Amniotic stem cell (primary cell): ENCODE data around the gene RNF212.
A peak's percentile ranks its signal among the peaks of the same experiment; 100 is the strongest.
"Not testable (repeated sequence)": the region's sequence is repeated elsewhere in the genome, so short reads cannot be mapped to it uniquely, and the experiment has no call there.

ENCODE experiments used
- DNase-seq: peaks from one replicate; lab custom pipeline; 2025; lab: John Stamatoyannopoulos, UW

Gene RNF212

DNA sequence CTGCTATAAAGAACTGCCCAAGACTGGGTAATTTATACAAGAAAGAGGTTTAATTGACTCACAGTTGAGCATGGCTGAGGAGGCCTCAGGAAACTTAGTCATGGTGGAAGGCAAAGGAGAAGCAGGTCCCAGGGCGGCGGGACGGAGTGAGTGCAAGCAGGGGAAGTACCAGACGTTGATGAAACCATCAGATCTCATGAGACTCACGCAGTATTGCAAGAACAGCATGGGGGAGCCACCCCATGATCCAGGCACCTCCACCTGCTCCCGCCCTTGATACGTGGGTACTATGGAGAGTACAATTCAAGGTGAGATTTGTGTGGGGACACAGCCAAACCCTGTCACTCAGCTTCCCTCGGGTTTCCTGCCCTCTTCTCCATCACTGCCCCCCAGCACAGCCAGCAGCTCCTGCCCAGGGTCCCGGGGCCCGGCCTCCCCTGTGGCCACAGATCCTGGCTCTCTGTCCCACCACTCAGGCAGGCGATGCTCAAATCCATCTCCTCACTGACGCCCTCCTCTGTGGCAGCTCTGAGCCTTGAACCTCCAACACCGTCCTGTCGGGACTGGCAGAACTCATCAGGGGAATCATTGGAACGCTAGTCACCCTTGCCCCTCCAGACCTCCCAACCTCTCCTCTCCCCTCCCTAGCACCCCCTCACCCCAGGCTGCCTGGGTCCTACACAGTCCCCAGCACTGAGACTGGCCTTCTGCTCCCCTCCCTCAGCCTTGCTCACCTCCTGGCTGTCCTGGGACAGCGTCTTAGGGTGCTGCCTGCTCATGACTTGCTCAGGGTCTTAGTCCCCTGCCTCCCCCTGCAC is 64.4 kb downstream of the RNF212 start:
- DNase-seq, result no peak

DNA sequence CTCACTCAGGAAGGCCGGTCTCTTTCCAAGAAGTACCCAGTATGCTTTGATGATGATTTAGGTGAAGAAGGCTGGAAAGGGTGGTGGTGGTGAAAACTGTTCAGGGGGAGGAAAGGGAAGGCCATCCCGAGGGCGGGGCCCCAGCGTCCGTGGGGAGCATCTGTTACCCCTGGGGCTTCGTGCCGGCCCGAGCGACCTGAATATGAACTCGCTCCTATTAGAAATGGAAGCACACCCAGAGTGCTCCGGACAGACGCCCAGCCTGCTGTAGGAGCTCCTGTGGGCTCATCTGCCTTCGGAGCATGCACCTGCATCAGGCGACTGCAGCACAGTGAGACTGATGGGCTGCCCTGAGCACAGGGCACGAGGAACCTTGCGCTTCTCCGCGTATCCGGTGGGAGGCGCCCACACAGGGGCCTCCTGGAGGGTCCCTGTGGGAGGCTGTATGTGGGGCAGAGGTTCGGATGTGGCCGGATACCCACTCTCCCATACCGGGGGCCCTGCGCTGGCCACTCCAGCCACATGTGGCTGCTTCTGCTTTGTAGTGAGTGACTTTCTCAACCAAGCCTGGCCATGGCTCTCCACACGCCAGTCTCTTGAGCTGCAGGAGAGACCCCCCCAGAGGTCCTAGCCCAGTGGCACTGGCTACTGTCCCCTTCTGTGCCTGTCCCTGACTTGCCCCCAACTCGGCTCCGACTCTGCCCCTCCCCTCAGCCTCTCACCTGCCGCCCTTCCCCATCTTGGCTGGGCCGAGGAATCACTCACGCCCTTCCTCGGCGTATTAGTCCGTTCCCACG is 65.2 kb downstream of the RNF212 start:
- no peak for DNase-seq

DNA sequence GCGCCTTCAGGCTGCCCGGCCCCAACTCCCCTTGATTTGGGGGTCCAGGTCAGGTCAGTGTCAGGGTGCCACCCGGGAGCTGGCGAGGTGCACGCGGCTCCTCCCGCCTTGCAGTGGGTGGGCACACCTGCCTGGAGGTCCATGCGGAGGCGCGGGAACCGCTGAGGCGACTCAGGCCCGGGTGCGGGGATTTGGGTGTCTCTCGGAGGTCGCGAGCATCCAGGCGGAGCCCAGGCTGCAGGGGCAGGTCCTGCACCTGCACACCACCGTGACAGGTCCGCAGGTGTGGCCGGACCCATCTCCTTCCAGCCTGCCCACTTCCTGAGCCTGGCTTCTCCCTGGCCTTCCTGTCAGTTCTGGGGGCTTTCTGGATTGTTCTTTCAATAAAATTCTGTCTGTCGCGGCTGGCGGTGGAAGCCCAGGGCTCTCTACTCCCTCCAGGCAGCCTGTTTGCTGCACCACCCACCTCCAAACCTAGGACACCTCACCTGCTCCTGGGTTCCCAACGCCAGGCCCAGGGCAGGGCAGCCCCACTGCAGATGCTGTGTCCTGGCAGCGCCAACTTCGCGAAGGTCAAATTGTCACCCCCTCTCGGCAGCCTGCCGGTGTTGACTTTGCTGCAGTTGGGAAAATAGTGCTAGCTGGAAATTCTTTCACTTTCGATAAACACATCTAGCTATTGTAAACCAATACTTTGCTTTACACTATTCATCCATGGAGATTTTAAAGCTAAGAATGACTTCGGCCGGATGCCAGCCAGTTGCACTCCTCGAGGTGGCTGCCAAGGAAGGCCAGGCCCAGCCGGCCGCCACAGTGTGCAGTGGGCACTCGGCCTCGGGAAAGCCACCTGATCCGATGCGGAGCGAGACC is 66.0 kb downstream of the RNF212 start:
- no peak for DNase-seq

DNA sequence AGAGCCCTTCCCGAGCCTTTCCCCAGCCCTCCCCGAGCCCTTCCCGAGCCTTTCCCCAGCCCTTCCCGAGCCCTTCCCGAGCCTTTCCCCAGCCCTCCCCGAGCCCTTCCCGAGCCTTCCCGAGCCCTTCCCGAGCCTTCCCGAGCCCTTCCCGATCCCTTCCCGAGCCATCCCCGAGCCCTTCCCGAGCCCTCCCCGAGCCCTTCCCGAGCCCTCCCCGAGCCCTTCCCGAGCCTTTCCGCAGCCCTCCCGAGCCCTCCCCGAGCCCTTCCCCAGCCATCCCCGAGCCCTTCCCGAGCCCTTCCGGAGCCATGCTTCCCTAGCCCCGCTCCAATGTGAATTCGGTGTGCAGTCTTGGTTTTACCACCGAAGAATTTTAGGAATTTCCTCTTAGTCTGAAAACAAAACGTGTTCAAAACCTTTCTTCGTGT is 66.8 kb downstream of the RNF212 start:
- not testable (repeated sequence) for DNase-seq

DNA sequence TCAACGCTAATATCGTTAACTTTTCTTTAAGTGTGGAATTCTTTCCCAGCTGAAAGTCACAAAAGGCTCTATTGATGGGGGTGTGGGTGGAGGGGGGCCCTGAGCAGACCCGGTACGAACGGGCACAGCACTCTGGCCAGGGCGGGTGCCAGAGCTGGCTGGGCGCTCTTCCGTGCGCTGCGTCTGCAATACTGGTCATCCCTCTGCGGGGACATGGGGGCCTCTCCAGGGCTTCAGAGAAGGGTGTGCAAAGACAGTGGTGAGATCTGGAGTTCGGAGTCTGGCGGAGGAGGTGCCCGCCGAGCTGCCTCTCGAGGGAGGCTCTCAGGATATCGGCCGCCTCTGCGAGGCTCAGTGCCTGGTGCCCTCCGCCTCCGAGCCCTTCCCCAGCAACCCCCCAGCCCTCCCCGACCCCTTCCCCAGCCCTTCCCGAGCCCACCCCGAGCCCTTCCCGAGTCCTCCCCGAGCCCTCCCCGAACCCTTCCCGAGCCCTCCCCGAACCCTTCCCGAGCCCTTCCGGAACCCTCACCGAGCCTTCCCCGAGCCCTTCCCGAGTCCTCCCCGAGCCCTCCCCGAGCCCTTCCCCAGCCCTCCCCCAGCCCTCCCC is 67.7 kb downstream of the RNF212 start:
- no peak for DNase-seq

DNA sequence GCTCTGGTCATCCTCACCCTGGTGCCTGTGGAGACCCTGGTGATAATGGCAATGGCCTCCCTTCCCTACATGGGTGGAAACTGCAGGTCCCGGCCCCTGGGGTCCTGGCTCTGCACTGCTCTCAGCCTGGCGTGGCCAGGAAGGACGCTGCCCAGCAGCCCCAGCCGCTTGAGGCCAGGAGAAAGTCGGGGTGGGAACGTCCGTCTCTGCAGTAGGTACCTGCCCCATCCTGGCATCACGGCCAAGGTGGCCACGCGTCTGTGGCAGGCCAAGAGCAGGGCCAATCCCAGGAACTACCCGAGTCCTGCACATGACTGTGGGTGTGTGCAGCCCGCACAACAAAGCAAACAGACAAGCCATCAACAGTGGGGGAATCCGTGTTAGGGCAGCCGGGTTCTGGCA is 68.2 kb downstream of the RNF212 start:
- no peak for DNase-seq

DNA sequence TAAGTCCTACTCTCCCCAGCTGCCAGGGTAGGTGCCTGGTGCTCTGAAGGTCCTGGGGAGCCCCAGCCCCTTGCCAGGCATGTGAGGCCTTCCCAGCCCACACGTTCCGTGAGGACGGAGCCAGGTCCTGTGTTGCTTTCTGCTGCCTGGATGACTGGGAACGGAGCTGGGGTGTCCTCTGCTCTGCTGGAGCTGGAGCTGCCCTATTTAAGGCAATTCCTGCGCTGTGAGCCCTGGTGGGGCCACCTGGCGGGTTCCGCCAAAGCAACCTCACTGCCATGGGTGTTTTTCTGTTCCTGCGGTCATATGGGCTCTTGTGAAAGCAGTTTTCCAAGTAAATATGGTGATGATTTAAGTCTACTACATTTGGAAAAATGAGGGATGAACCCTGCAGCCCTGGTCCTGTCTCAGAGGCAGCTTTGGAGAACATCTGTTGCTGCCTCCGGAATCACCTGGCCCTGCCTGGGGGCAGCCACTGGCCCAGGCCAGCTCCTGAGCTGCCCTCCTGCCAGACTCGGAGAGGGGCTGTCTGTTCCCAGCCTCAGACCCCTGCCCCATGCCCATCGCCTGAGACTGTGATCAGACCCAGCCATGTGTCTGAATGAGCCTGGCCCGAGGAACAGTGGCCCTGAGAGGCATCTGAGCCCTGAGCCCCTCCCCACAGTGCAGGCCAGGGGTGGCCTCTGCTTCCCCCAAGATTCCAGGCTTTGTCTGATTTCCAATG is 68.7 kb downstream of the RNF212 start:
- no peak for DNase-seq

DNA sequence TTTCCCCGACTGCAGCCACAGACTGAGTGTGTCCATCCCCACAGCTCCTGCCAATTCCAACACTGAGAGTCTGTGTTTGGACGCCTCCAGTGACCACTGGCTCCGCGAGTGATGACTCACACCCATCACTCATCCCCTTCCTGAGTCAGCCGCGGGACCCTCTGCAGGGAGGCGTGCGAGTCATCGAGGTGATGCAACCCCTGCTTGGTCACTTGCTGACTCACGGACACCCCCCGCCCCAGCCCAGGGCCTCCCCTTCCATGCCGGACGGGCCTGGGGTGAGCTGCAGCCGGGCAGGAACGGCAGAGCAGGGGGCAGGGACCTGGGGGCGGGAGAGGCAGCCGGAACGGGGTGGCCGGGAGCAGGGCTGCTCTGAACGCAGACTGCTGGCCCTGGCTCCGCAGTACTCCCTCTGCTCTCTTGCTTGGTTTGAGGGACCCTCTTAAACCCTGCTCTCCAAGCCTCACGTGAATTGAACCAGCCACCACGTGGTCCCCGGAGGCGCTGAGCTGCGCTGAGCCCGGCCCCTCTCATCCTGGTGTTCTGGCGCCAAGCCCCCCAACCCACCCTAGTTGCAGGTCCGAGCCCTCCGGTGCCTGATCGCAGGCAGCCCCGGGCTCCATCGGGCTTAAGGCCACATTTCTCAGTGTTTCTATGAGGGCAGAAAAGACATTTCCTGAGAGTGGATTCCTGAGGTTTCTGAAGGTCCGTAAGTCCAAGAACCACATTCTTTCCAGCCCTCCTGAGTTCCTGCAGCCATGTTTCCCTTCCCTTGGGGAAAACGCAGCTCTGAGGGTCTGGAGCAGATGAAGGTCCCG is 69.5 kb downstream of the RNF212 start:
- DNase-seq, result peak; percentile 95

DNA sequence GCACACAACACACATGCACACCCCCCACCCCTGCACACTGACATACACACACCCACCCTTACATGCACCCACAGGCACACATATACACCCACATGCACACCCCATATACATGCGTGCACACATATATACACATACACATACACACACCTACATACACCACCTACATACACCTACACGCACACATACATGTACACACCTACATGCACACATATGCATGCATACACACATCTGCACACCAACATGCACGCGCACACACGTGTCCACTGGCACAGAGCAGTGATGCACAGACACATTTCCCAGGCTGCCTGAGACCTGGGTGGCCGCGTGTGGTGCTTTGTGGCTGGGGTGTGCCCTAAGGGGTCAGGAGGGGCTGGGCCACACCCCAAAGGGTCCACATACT is 70.2 kb downstream of the RNF212 start:
- no peak for DNase-seq

DNA sequence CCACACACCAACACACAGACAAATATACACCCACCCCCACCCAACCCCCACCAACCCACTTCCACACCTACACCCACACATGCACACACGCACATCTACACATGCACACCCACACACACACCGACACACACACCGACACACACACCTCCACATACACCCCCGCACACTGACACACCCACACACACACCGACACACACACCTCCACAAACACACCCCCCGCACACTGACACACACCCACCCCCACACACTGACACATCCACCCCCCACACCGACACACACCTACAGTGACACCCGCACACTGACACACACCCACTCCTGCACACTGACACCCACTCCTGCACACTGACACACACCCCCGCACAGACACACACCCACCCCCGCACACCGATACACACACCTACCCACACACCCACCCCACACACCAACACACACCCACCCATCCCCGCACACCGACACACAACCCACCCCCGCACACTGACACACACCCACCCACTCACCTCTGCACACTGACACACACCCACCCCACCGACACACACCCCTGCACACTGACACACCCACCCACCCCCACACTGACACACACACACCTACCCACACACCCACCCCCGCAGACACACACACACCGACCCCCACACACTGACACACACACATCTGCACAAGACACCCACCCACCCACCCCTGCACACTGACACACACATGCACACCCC is 70.9 kb downstream of the RNF212 start:
- no peak for DNase-seq

DNA sequence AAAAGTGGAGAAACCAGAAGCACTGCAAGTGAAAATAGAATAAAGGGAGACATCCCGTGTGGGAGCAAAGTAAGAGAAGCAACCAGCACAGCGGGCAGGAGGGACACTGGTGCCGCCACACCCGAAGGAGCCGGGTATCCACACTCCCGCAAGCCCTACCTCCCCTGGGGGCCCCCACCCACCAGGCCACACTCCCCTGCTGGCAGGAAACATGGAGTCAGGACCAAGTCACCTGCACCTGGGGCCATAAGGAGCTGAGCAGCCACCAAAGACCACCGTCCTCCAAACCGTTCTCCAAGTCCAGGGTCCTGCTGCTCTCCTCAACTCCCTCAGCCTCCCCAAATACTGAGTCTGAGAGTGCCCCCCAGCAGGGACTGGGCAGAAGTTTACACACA is 71.4 kb downstream of the RNF212 start:
- DNase-seq, result no peak

DNA sequence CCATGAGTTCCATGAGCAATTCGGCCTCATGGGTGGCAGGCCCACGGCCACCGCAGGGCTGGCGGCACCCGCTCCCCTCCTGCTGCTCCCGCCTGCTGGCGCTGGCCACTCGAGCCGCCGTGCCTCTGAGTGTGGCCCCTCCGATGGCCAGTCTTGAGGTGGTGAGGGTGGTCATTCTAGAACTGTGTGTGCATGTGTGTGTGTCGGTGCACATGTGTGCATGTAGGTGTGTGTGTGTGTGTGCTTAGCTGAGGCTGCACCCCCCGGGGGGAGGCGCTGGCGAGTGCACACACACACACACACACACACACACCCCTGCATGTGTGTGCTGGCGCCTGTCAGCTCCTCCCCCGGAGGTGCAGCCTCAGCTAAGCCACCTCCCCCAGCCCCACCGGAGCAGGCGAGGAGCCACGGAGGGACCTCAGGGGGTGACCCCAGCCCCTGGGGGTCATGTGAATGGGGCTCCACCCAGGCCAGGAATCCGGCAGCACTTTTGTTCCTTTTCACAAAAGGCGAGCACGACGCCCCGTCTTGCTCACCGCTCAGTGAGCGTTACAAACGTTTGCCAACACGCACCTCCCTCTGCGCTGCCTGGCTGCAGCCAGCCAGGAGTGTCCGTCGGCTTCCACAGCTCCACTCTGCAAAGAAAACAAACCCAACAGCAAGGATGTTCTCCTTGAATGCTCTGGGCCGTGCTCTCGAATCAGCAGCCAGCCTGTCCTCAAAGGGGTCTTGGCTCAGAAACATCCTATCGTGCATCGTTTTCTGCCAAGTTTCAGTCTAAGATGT is 72.0 kb downstream of the RNF212 start:
- DNase-seq, result no peak

DNA sequence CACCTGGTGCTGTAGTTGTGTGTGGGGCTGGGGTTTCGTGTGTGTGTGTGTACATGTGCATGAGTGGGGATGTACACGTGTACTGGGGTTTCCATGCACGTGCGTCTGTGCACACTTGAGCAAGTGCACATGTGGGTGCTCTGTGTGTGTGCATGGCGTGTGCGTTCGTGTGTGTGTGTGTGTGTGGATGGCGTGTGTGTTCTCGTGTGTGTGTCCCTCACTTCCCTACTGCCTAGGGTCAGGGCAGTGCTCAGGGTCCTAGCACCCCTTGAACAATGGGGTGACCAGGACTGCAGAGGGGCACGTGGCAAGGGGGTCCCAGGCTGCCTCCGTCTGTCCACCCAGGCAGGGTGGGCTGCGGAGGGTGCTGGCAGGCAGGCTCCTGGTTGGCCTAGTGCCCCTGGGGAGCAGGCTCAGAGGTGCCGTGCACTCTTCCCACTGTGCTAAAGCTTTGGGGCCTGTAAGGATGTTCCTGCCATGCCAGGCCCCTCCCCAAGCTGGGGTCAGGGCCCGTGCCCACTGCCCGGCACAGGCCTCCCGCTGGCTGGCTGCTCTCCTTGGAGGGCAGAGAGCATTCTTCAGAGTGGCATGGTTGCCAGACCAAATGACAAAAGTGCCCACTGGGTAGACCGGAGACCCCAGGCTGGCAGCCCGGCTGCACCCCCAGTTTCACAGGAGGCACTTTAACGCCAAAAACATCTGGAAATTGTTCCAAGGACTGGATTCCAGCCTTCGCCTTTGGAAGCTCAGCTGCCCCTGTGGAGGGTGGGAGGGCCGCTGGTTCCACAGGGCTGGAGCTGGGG is 72.8 kb downstream of the RNF212 start:
- DNase-seq, result no peak

DNA sequence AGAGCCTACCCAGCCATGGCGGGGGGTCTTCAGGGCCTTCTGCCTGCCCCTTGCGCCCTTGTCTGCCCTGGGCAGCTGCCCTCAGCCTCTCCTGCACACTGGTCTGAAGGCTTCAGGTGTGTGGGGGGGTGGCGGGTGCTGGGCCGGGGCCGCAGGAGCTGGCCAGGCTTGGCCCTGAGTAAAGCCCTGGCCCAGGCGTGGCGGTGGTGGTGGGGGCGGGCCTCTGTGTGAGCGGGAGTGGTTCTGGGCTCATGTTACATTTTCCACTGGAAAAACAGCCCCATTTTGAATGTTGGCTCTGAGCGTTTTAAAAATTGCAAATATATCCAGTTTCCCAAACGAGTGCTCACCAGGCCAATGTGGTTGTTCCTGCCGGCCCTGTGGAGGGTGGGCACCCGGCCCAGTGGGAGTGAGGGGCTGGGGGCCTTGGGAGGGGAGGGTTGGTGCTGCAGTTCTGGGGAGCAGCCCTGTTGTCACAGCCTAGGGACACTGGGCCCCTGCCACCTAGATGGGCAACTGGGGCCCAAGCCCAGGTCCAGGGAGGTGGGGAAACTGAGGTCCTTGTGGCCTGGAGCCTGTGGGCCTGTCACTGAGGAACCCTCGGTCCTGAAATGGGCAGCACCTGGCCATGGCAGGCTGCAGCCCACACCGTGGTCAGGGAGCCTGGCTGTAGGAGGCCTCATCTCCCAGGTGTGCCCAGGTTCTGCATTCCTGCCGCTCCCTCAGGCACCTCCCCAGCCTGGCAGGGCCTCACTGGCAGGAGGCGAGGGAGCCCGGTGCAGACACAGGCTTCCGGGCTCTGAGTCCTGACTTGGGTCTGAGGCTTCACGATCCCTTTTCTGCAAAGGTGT is 73.6 kb downstream of the RNF212 start:
- DNase-seq, result peak; percentile 18

DNA sequence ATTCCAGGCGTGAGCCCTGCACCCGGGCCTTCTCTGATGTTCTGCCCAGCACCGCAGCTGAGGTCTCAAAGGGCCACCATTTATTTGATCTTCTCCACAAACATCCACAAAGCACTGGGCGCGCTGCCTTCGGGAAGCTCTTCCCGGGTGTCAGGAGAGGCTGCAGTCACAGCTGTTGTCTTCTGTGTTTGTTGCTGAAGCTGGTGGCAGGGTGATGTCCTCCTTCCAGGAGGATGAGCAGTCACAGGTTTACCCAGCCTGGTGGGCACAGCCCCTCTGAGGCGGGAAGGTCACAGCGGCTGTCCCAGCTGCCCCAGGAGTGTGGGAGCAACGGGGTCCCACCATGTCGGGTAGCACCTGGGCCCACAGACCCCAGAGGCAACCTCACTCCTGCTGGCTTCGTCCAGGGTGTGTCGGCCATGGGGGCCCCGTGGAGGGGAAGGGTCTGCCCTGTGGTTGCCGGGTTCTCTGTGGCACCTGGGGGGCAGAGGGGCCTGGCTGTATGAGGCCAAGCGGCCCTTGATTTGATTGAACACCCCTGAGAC is 74.3 kb downstream of the RNF212 start:
- DNase-seq, result no peak

DNA sequence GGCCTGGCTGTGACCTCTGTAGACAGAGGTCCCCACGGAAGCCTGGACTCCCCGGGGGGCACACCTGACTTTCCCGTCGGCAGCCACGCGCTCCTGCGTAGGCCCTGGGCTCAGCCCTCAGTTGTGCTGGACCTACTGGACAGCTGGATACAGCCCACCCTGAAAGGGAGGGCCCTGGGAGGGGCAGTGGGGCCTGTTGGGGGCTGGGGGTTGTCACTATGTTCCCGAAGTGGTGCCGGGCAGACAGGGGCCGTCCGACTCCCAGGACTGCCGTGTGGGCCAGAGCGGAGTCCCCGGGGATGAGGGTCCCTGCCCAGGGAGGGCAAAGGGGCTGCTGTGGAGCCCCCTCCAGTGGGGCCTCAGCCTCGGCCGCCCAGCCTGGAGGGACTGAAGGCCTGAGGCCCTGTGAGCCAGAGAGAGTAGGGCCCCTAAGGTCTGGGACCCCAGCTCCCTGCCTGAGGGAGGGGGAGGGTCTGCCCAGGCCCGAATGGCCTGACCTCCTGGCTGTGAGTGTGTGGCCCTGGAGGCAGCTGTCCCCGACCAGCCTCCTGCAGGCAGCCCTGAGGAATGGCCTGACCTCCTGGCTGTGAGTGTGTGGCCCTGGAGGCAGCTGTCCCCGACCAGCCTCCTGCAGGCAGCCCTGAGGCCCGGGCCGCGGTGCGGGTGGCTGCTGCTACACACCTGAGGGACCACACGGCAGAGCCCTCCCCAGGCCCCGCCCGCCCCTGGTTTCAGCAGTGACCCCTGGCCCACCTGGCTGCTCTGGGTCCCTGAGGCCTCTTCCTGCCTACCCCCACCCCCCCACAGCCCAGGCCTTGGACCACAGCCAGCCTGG is 76.2 kb downstream of the RNF212 start:
- DNase-seq, result no peak
